MM.1S (cell line): Measurements from ENCODE around the gene SSUH2.

Experiments used
- EZH2 ChIP-seq: fragments of 300-600 bp; sonication (generic); optimal IDR thresholded peaks from 2 replicates; pipeline ENCODE3; 2017; ENCODE audit warnings: low read depth, mild to moderate bottlenecking, antibody characterized with exemption, low read length, mixed read lengths
- EZH2phosphoT487 ChIP-seq: fragments of 300-600 bp; sonication (generic); IDR thresholded peaks from 2 replicates; pipeline ENCODE4 v1.6.1; 2018; ENCODE audit warnings: antibody characterized with exemption, low read length
- TF ChIP-seq, protein P1 (sequence below): fragments of 300-600 bp; sonication (generic); IDR thresholded peaks from 2 replicates; pipeline ENCODE4 v1.5.1; 2016; ENCODE audit warnings: antibody characterized with exemption, low read length, mixed read lengths

DNA sequence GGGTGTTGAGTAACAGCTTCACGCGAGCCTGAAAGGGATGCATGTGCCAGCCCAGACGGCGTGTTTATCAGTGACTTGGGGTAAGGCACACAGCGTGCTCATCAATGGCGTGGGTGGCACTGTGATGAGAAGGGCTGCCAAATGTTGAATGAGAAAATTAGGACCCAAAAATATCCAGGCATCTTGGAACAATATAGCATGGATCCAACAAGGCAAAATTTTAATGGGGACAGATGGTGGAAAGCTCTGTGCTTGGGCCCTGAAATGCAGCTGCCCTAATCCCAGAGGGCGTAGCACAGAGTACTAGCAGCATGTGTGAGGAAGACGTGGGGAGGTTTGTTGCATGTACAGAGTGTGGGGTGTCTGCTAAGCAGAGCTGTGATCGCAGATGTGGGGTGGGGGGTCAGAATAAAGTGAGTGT is 48.9 kb downstream of the SSUH2 start:
- TF ChIP-seq, protein P1, sequence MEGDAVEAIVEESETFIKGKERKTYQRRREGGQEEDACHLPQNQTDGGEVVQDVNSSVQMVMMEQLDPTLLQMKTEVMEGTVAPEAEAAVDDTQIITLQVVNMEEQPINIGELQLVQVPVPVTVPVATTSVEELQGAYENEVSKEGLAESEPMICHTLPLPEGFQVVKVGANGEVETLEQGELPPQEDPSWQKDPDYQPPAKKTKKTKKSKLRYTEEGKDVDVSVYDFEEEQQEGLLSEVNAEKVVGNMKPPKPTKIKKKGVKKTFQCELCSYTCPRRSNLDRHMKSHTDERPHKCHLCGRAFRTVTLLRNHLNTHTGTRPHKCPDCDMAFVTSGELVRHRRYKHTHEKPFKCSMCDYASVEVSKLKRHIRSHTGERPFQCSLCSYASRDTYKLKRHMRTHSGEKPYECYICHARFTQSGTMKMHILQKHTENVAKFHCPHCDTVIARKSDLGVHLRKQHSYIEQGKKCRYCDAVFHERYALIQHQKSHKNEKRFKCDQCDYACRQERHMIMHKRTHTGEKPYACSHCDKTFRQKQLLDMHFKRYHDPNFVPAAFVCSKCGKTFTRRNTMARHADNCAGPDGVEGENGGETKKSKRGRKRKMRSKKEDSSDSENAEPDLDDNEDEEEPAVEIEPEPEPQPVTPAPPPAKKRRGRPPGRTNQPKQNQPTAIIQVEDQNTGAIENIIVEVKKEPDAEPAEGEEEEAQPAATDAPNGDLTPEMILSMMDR, result no peak
- TF ChIP-seq EZH2phosphoT487 (no peak), EZH2 (no peak)
